GM12874 (cell line): Measurements from ENCODE around the gene HAND2.

Source experiments
- CTCF ChIP-seq: IDR thresholded peaks from 2 replicates; pipeline ENCODE4 v1.5.1; 2011; ENCODE audit warnings: low read depth, mild to moderate bottlenecking, control low read depth, low read length, moderate library complexity; ENCODE audit not compliant: insufficient read depth

HAND2 gene

GRCh38 chr4:173543266-173543665, 13.2 kb upstream of the HAND2 start:
- TF ChIP-seq CTCF, result no peak

GRCh38 chr4:173539986-173540385, 10.0 kb upstream of the HAND2 start:
- TF ChIP-seq CTCF, result no peak

- TF ChIP-seq CTCF, result no peak
Measured at GRCh38 chr4:173538909-173539445, 8.9 kb upstream of the HAND2 start.

- TF ChIP-seq CTCF, result no peak
Measured at GRCh38 chr4:173538148-173538908, 8.3 kb upstream of the HAND2 start.

- no peak for TF ChIP-seq CTCF
Measured at GRCh38 chr4:173537613-173538147, 7.7 kb upstream of the HAND2 start.

- no peak for TF ChIP-seq CTCF
Measured at GRCh38 chr4:173536808-173537429, 6.9 kb upstream of the HAND2 start.

- no peak for TF ChIP-seq CTCF
Measured at GRCh38 chr4:173535957-173536356, 5.9 kb upstream of the HAND2 start.
